Skeletal muscle satellite cell (primary cell): ENCODE results near the gene LAMB4.

Source experiments
- H3K27me3 ChIP-seq: 2 replicates; pipeline ENCODE4 v1.7.0; 2013; ENCODE audit warnings: low read length; ENCODE audit not compliant: control insufficient read depth, insufficient read depth
- H3K36me3 ChIP-seq: 2 replicates; pipeline ENCODE4 v1.7.0; 2013; ENCODE audit warnings: mild to moderate bottlenecking, control low read depth, low read length; ENCODE audit not compliant: insufficient read depth
- H3K4me1 ChIP-seq: 2 replicates; pipeline ENCODE4 v1.7.0; 2013; ENCODE audit warnings: low read length; ENCODE audit not compliant: control insufficient read depth, insufficient read depth
- H3K4me2 ChIP-seq: 2 replicates; pipeline ENCODE4 v1.7.0; 2013; ENCODE audit warnings: mild to moderate bottlenecking, low read length
- H3K4me3 ChIP-seq: 2 replicates; pipeline ENCODE4 v1.7.0; 2013; ENCODE audit warnings: low read length
- H3K9ac ChIP-seq: 2 replicates; pipeline ENCODE4 v1.7.0; 2013; ENCODE audit warnings: mild to moderate bottlenecking, low read depth, low read length, moderate library complexity
- H3K9me3 ChIP-seq: replicated peaks from 2 replicates; pipeline ENCODE4 v1.7.0; 2013; ENCODE audit warnings: mild to moderate bottlenecking, control low read depth, low read length

LAMB4 gene

DNA sequence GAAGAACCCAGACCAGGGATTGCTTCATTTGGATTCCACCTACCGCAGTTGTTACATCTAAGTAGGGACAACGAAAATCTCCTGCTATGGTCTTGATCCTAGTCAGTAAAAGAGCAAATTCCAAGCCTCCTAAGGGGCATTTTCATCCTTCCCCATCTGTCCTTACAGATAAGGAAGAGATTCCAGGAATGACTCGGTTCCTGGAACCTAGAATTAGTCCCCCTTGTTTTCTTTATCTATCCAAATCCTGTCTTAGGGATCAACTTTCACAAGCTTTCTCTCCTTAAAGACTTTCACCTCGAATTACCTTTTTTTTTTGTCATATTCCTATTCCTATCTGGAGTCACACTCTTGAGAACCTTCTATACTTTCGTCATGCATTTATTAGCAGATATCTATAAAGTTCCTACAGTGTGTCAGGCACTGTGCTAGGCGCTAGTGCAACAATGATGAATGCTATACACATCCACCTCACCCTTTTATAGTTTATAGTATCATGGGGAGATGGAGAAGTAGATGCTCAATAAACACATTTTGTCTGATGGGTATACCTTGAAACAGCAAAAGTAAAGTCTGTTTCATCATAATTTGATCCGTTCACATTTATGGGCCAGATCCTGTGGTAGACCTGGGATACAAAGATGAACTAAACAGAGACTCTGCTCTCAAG is 39.2 kb downstream of the LAMB4 start:
- no peaks in the 10 kb centered on the region for H3K36me3 ChIP-seq
- H3K4me3 ChIP-seq, result no peak overlapping the region
- H3K4me1 ChIP-seq, result peaks cover 32% of the 10 kb centered on the region

DNA sequence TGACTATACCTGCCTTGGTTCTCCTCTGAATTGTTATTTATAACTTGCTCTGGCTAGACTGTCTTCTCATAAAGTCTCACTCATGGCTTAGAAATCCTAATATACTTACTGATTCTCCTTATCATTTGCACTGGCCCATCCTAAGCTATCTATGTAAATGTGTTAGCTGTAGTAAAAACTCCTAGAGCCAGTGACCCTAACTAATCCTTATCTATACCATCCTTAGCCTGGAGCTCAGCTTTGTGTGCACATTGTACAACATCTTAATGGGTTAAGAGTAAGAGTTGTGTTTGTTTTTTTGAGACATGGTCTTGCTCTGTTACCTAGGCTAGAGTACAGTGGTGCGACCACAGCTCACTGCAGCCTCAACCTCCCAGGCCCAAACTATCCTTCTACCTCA is 40.8 kb downstream of the LAMB4 start:
- H3K4me2 ChIP-seq, result no peak overlapping the region
- H3K9ac ChIP-seq, result no peak overlapping the region
- no peak overlapping the region for H3K4me3 ChIP-seq

More for the DNA sequence above, 39.2 kb downstream of the LAMB4 start:
- Histone ChIP-seq H3K9me3 (no peaks in the 10 kb centered on the region), H3K4me2 (no peak overlapping the region), H3K27me3 (no peaks in the 10 kb centered on the region), H3K9ac (no peak overlapping the region)

DNA sequence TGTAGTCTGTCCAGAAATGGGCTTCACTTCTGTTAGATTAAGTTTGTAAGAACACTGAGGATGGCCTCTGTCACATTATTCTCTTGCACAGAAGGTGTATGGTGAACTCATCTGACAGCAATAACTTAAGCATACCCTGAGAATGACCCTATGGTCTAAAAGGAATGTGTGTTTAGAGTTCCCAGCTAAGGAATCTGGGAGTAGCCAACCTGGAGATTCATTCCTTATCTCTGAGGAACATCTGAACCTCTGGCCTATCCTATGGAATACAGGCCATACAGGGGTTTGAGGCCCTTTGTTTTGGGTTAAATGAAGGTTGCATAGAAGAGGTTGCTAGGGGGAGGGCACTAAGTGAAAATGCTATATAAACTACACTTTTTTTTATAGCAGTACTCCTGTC is 41.4 kb downstream of the LAMB4 start:
- no peak overlapping the region for H3K4me2 ChIP-seq
- no peak overlapping the region for H3K9ac ChIP-seq
- no peak overlapping the region for H3K4me3 ChIP-seq
- H3K36me3 ChIP-seq, result no peaks in the 10 kb centered on the region
- H3K9me3 ChIP-seq, result no peaks in the 10 kb centered on the region
- peaks cover 12% of the 10 kb centered on the region for H3K4me1 ChIP-seq
- H3K27me3 ChIP-seq, result no peaks in the 10 kb centered on the region

More for the DNA sequence above, 40.8 kb downstream of the LAMB4 start:
- H3K9me3 ChIP-seq, result no peaks in the 10 kb centered on the region
- H3K4me1 ChIP-seq, result peaks cover 18% of the 10 kb centered on the region
- no peaks in the 10 kb centered on the region for H3K36me3 ChIP-seq
- H3K27me3 ChIP-seq, result no peaks in the 10 kb centered on the region

DNA sequence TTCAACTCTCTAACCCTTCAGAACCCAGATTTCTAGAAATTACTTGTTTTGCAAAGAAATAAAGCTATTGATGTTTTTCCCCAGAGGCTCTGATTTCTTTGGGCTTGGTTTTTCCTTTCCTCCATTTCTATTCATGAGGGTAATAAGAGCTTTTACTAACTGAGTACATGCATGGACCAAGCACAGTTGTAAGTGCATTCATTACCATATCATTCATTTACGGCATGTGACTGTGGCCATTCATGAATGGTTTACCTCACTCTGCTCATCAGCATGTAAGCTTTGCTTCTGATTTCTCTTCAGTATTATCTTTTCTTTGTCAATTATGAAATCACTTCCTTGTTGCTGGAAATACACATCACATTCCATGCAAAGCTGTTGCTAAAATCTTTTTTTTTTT is 42.4 kb downstream of the LAMB4 start:
- Histone ChIP-seq H3K4me3 (no peak overlapping the region), H3K9me3 (no peaks in the 10 kb centered on the region), H3K36me3 (no peaks in the 10 kb centered on the region), H3K9ac (no peak overlapping the region), H3K4me1 (peaks cover 6% of the 10 kb centered on the region), H3K27me3 (no peaks in the 10 kb centered on the region), H3K4me2 (no peak overlapping the region)

- no peaks in the 10 kb centered on the region for H3K36me3 ChIP-seq
- no peaks in the 10 kb centered on the region for H3K9me3 ChIP-seq
- H3K9ac ChIP-seq, result no peak overlapping the region
- H3K4me1 ChIP-seq, result peaks cover 6% of the 10 kb centered on the region
- no peak overlapping the region for H3K4me2 ChIP-seq
- H3K4me3 ChIP-seq, result no peak overlapping the region
- no peaks in the 10 kb centered on the region for H3K27me3 ChIP-seq
Observed at GRCh38 chr7:108086962-108087361, 43.2 kb downstream of the LAMB4 start.

DNA sequence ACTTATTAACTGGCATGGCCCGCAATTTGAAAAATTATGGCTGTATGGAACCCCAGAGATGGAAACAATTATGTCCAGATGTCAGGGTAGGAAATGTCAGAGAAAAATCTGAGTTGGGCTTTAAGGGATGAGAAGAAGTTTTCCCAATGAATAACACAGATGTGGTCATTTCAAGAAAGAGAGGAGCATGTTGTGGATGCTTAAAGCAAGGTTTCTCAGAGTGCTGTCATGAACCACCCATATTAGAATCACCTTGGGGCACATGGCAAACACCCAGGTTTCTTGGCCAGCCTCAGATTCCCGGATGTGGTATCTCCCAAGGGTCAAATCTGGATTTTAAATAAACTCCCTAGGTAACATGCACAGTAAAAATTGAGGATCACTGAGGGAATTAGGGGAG is 43.6 kb downstream of the LAMB4 start:
- Histone ChIP-seq H3K9ac (no peak overlapping the region), H3K9me3 (no peaks in the 10 kb centered on the region)

GRCh38 chr7:108083980-108084379 is 46.2 kb downstream of the LAMB4 start:
- no peaks in the 10 kb centered on the region for H3K27me3 ChIP-seq
- no peak overlapping the region for H3K9ac ChIP-seq
- no peaks in the 10 kb centered on the region for H3K9me3 ChIP-seq
- H3K4me3 ChIP-seq, result no peak overlapping the region
- no peaks in the 10 kb centered on the region for H3K36me3 ChIP-seq
- H3K4me1 ChIP-seq, result peaks cover 23% of the 10 kb centered on the region
- H3K4me2 ChIP-seq, result no peak overlapping the region

More for the DNA sequence above, 43.6 kb downstream of the LAMB4 start:
- H3K36me3 ChIP-seq, result no peaks in the 10 kb centered on the region
- no peak overlapping the region for H3K4me2 ChIP-seq
- no peaks in the 10 kb centered on the region for H3K27me3 ChIP-seq
- H3K4me1 ChIP-seq, result peaks cover 6% of the 10 kb centered on the region
- no peak overlapping the region for H3K4me3 ChIP-seq

- no peaks in the 10 kb centered on the region for H3K36me3 ChIP-seq
- H3K9ac ChIP-seq, result no peak overlapping the region
- peaks cover 26% of the 10 kb centered on the region for H3K4me1 ChIP-seq
- peak overlapping the region; percentile 67 for H3K4me2 ChIP-seq
- H3K4me3 ChIP-seq, result peak overlapping the region; percentile 19
- H3K27me3 ChIP-seq, result no peaks in the 10 kb centered on the region
- no peaks in the 10 kb centered on the region for H3K9me3 ChIP-seq
Observed at GRCh38 chr7:108079648-108080591, 50.2 kb downstream of the LAMB4 start.

DNA sequence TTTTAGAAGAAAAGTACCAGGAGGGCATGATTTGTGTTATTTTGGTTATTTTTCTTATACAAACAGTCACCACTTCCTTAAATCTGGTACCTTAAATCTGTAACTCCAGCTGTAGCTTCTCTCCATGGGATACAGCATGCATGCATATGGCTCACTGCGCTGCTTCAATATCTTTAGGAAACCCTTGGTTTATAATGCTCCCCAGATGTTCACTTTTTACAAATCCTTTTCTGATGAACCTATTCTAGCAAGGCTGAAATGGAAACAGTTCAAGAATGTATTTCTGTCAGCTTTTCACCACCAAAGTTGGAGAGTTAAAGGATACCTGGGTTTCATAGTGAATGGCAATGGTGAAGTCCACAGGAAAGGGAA is 50.9 kb downstream of the LAMB4 start:
- peaks cover 26% of the 10 kb centered on the region for H3K4me1 ChIP-seq
- H3K9ac ChIP-seq, result no peak overlapping the region
- peak overlapping the region; percentile 19 for H3K4me3 ChIP-seq
- H3K36me3 ChIP-seq, result no peaks in the 10 kb centered on the region
- no peaks in the 10 kb centered on the region for H3K9me3 ChIP-seq
- peak overlapping the region; percentile 67 for H3K4me2 ChIP-seq
- no peaks in the 10 kb centered on the region for H3K27me3 ChIP-seq

DNA sequence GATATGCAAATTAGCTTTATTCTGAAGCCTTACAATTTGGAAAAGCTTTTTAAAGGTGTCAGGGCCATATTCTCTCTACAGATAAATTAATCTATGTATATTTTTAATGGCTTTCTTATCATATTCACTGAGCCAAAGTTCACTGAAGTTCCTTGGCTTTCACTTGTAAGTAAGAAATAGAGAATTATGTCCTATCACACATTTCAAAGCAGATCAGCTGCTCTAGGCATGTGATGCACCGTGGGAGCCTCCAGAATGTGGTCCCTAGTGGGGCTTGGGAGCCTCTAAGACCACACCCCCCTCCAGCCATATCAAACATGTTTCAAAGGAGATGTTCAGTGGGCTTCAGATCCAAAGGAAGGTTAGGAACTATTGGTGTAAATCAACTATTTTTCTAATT is 51.5 kb downstream of the LAMB4 start:
- Histone ChIP-seq H3K27me3 (no peaks in the 10 kb centered on the region), H3K4me3 (no peak overlapping the region), H3K36me3 (no peaks in the 10 kb centered on the region), H3K9ac (no peak overlapping the region), H3K4me1 (peaks cover 26% of the 10 kb centered on the region), H3K4me2 (no peak overlapping the region), H3K9me3 (no peaks in the 10 kb centered on the region)

GRCh38 chr7:108078211-108078673 is 51.9 kb downstream of the LAMB4 start:
- Histone ChIP-seq H3K4me1 (peaks cover 26% of the 10 kb centered on the region), H3K4me2 (no peak overlapping the region), H3K9me3 (no peaks in the 10 kb centered on the region), H3K27me3 (no peaks in the 10 kb centered on the region), H3K9ac (no peak overlapping the region), H3K4me3 (no peak overlapping the region), H3K36me3 (no peaks in the 10 kb centered on the region)
